Lung microvascular endothelial cell (primary cell): ENCODE results near the gene AK3. TPM values are rescaled to one million over a fixed set of nuclear protein-coding genes. Genes with fewer than 3 reads are reported as not detected.
A peak's percentile ranks its signal among the peaks of the same experiment; 100 is the strongest.

Experiments used
- DNase-seq, 2 donors: peaks; one replicate each; pipeline versions ENCODE4 v3.0.0 to v3.0.0-alpha.2; 2010; ENCODE audit warnings: low read depth in 2 of 2
- total RNA-seq: library from RNA; depleted of rRNA; stranded (reverse); fragments of >200 nt; gene quantifications from 2 replicates; pipeline ENCODE4 v1.2.1, GENCODE V29; 2014

Gene AK3
- total RNA-seq, 1 donor from 2014 or later = 43.7 TPM

GRCh38 chr9:4706971-4707622 is 33.9 kb downstream of the AK3 start:
- no peak for DNase-seq

- DNase-seq = no peak
Measured at GRCh38 chr9:4706021-4706420, 35.0 kb downstream of the AK3 start.

- no peak for DNase-seq
Measured at GRCh38 chr9:4704129-4704528, 36.9 kb downstream of the AK3 start.

- no peak for DNase-seq
Measured at GRCh38 chr9:4701526-4701925, 39.5 kb downstream of the AK3 start.

- DNase-seq = no peak
Measured at GRCh38 chr9:4700932-4701331, 40.1 kb downstream of the AK3 start.

GRCh38 chr9:4700091-4700490 is 40.9 kb downstream of the AK3 start:
- no peak for DNase-seq

GRCh38 chr9:4691795-4692194 is 49.2 kb downstream of the AK3 start:
- DNase-seq = no peak

GRCh38 chr9:4690144-4690543 is 50.9 kb downstream of the AK3 start:
- DNase-seq = no peak

- no peak for DNase-seq
Measured at GRCh38 chr9:4689687-4690104, 51.3 kb downstream of the AK3 start.

- no peak for DNase-seq
Measured at GRCh38 chr9:4689021-4689420, 52.0 kb downstream of the AK3 start.

- DNase-seq = no peak
Measured at GRCh38 chr9:4686584-4686983, 54.4 kb downstream of the AK3 start.

- DNase-seq = no peak
Measured at GRCh38 chr9:4686112-4686511, 54.9 kb downstream of the AK3 start.

- no peak for DNase-seq
Measured at GRCh38 chr9:4684820-4685219, 56.2 kb downstream of the AK3 start.

- peak in 1 of 2 donors; percentile 24 for DNase-seq
Measured at GRCh38 chr9:4680750-4681149, 60.3 kb downstream of the AK3 start.

GRCh38 chr9:4680173-4680525 is 60.9 kb downstream of the AK3 start:
- DNase-seq = peak; percentile 32 to 37

- DNase-seq = peak; percentile 97 to 98
Measured at GRCh38 chr9:4679268-4680172, 61.5 kb downstream of the AK3 start, which contains the start of gene CDC37L1. Gene CDC37L1 (plus strand): TSS chr9:4679569. CDS start chr9:4679768, 199 bp downstream.

- DNase-seq = peak; percentile 41 to 66
Measured at GRCh38 chr9:4678679-4679267, 62.2 kb downstream of the AK3 start.

- DNase-seq = no peak
Measured at GRCh38 chr9:4677392-4677791, 63.6 kb downstream of the AK3 start.

- DNase-seq = no peak
Measured at GRCh38 chr9:4674783-4675182, 66.2 kb downstream of the AK3 start.

GRCh38 chr9:4671737-4672136 is 69.3 kb downstream of the AK3 start:
- no peak for DNase-seq

- no peak for DNase-seq
Measured at GRCh38 chr9:4670591-4670990, 70.4 kb downstream of the AK3 start.

- DNase-seq = no peak
Measured at GRCh38 chr9:4669890-4670289, 71.1 kb downstream of the AK3 start.
